K562 (cell line): Measurements from ENCODE around the gene SP6. TPM values are rescaled to one million over a fixed set of nuclear protein-coding genes. Genes with fewer than 3 reads are reported as not detected.

Experiments used
- ATAC-seq: fragments of 200-7000 bp; cut with Tn5 transposase; 3 replicates; pipeline ENCODE4 v1.9.1; 2020; ENCODE audit warnings: moderate library complexity
- BruUV-seq: library from RNA; stranded (reverse); fragments of 400-500 nt; replicated peaks from 2 replicates; lab custom pipeline; 2021; lab: Mats Ljungman, UMichigan
- CTCF ChIA-PET: fragments of 300-600 bp; formaldehyde crosslinking; extraction: SDS; loops from one replicate; lab custom pipeline; 2021; ENCODE audit warnings: low intra/inter-chr PET ratio; lab: Yijun Ruan, JAX
- POLR2A ChIA-PET: fragments of 300-600, 350-650 bp; sonication (Branson Sonifier 250); formaldehyde crosslinking; extraction: SDS; loops from one replicate; lab custom pipeline; 2021; ENCODE audit warnings: antibody characterized with exemption, inconsistent platforms; lab: Yijun Ruan, JAX
- DNase-seq, 4 experiments: peaks; one replicate each; pipeline versions ENCODE4 v3.0.0 to v3.0.0-alpha.2; 2011 to 2018; ENCODE audit warnings: low spot score in 3 of 4, mixed read lengths in 3 of 4; ENCODE audit errors: extremely low read depth in 1 of 4
- FAIRE-seq: peaks from 2 replicates; lab custom pipeline; 2011; peaks lifted over from hg19 to GRCh38; lab: Jason Lieb, UNC
- H2AFZ ChIP-seq: 2 replicates; pipeline ENCODE4 v1.6.0; 2011; ENCODE audit warnings: low read depth, low read length, control low read depth, inconsistent platforms
- H3K27ac ChIP-seq: fragments of 200-600 bp; 3 replicates; pipeline ENCODE4 v1.8.0; 2011; ENCODE audit warnings: low read depth, mild to moderate bottlenecking, control low read depth, inconsistent platforms, low read length, moderate library complexity, mixed read lengths; ENCODE audit errors: extremely low read depth
- H3K27me3 ChIP-seq, 2 experiments: fragments of 300-600 bp in 1 of 2; 2 replicates in 1 of 2; 3 replicates in 1 of 2; pipeline versions ENCODE4 v1.6.0 to v1.8.0; 2011; ENCODE audit warnings: inconsistent platforms in 2 of 2, low read length in 2 of 2, mild to moderate bottlenecking in 1 of 2, mixed read lengths in 1 of 2, moderate library complexity in 1 of 2; ENCODE audit not compliant: control insufficient read depth in 2 of 2, insufficient read depth in 2 of 2
- H3K36me3 ChIP-seq: fragments of 300-600 bp; 3 replicates; pipeline ENCODE4 v1.8.0; 2011; ENCODE audit warnings: mild to moderate bottlenecking, low read length, inconsistent platforms; ENCODE audit not compliant: control insufficient read depth, insufficient read depth
- H3K4me1 ChIP-seq, 2 experiments: fragments of 200-600 bp in 1 of 2; replicated peaks in 1 of 2; 2 replicates in 1 of 2; 3 replicates in 1 of 2; pipeline versions ENCODE4 v1.5.1 to v1.8.0; 2011; ENCODE audit warnings: inconsistent platforms in 2 of 2, low read length in 2 of 2, mild to moderate bottlenecking in 1 of 2, mixed read lengths in 1 of 2, moderate library complexity in 1 of 2; ENCODE audit not compliant: control insufficient read depth in 2 of 2, insufficient read depth in 2 of 2
- H3K4me2 ChIP-seq: 2 replicates; pipeline ENCODE4 v1.6.1; 2011; ENCODE audit warnings: low read length, control low read depth, inconsistent platforms, mixed read lengths; ENCODE audit not compliant: insufficient read depth
- H3K4me3 ChIP-seq: fragments of 200-600 bp; sonication (generic), shearing (Covaris generic); 2 replicates; pipeline ENCODE4 v1.5.1; 2016; ENCODE audit warnings: control low read depth, inconsistent platforms
- H3K79me2 ChIP-seq: fragments of 200-600 bp; 3 replicates; pipeline ENCODE4 v1.8.0; 2011; ENCODE audit warnings: low read length, inconsistent platforms; ENCODE audit not compliant: control insufficient read depth, insufficient read depth
- H3K9ac ChIP-seq, 2 experiments: 2 replicates each; pipeline versions ENCODE4 v1.6.0 to v1.6.1; 2011; ENCODE audit warnings: low read depth in 2 of 2, low read length in 2 of 2, control low read depth in 1 of 2, inconsistent platforms in 1 of 2, mild to moderate bottlenecking in 1 of 2, mixed read lengths in 1 of 2; ENCODE audit not compliant: insufficient read depth in 1 of 2
- H3K9me1 ChIP-seq: one replicate; pipeline ENCODE4 v1.6.0; 2011; ENCODE audit warnings: inconsistent platforms, mild to moderate bottlenecking, low read length, moderate library complexity; ENCODE audit not compliant: control insufficient read depth, insufficient read depth
- H3K9me3 ChIP-seq: replicated peaks from 2 replicates; pipeline ENCODE4 v1.5.1; 2011; ENCODE audit warnings: low read depth, low read length, inconsistent platforms; ENCODE audit not compliant: control insufficient read depth, insufficient read depth
- H4K20me1 ChIP-seq: replicated peaks from 2 replicates; pipeline ENCODE4 v1.6.1; 2011; ENCODE audit warnings: low read length, inconsistent platforms, mixed read lengths; ENCODE audit not compliant: control insufficient read depth, insufficient read depth
- CTBP1 ChIP-seq: fragments of 450-650 bp; IDR thresholded peaks from 2 replicates; pipeline ENCODE4 v1.6.1; 2016; ENCODE audit warnings: borderline replicate concordance
- JUND ChIP-seq, 2 experiments: IDR thresholded peaks; 2 replicates in 1 of 2; 3 replicates in 1 of 2; pipeline ENCODE4 v1.6.1; 2011; ENCODE audit warnings: borderline replicate concordance in 2 of 2, low read depth in 2 of 2, low read length in 2 of 2, improper control_type of control experiment in 1 of 2, missing biosample characterization in 1 of 2, missing genetic modification characterization in 1 of 2, missing genetic modification reagents in 1 of 2
- SRSF1 ChIP-seq: fragments of 200-400 bp; formaldehyde crosslinking; IDR thresholded peaks from 2 replicates; pipeline ENCODE4 v1.6.1; 2017; ENCODE audit warnings: mild to moderate bottlenecking, low read depth, low read length, moderate library complexity
- ZNF263 ChIP-seq: sonication (generic); formaldehyde crosslinking; IDR thresholded peaks from 2 replicates; pipeline ENCODE4 v1.8.0; 2022; ENCODE audit warnings: mild to moderate bottlenecking, missing genetic modification reagents, borderline replicate concordance
- WGBS: fragments of 100-300 bp; shearing (Covaris generic); methylation state at CpG from one replicate; pipeline ENCODE4 v1.1.6; 2016; ENCODE audit warnings: low coverage, mixed read lengths; ENCODE audit not compliant: insufficient coverage; ENCODE audit errors: missing lambda C conversion rate; 5-methylcytosine and 5-hydroxymethylcytosine counted together
- in situ Hi-C: fragments of 300-500 bp; cut with MboI; formaldehyde crosslinking; loops from 4 replicates; pipeline ENCODE4 v1.15.0; 2018; ENCODE audit warnings: inconsistent platforms, mixed read lengths
- intact Hi-C: fragments of 100-400 bp; cut with micrococcal nuclease; formaldehyde crosslinking; loops from 2 replicates; pipeline ENCODE4 v1.14.2; 2022
- polyA plus RNA-seq, 8 experiments: library from polyadenylated mRNA; depleted of rRNA in 4 of 8; stranded (reverse) in 5 of 8; unstranded in 3 of 8; fragments of >200 nt; fragmentation: Nextera tagmentation in 2 of 8; fragmentation: Illumina TruSeq in 1 of 8; extraction: Ambion mirVana in 2 of 8; extraction: Trizol in 1 of 8; gene quantifications; 2 replicates each; pipeline versions ENCODE4 v1.2.1 to v1.2.3, GENCODE V29; 2011 to 2014; ENCODE audit warnings: inconsistent platforms in 1 of 8, missing spikeins in 1 of 8
- total RNA-seq, 7 experiments: library from RNA; depleted of rRNA in 6 of 7; stranded (reverse); fragments of >200 nt in 6 of 7; fragmentation: Illumina TruSeq in 2 of 7; extraction: Trizol in 2 of 7; gene quantifications; 2 replicates each; pipeline versions ENCODE4 v1.2.1 to v1.2.3, GENCODE V29; 2011 to 2021; ENCODE audit warnings: low replicate concordance in 1 of 7
- TF ChIP-seq, protein P1 (sequence below): IDR thresholded peaks from 3 replicates; pipeline ENCODE4 v1.6.1; 2011; ENCODE audit warnings: borderline replicate concordance, mild to moderate bottlenecking, moderate library complexity; ENCODE audit not compliant: insufficient read length; ENCODE audit errors: extremely low read depth

SP6 gene
- total and polyA plus RNA-seq, 9 of the 15 experiments (the other 6 are each of a cell fraction or from before 2014, with no cell fraction given) = 0.11 to 7.9 (median 2.2) TPM

DNA sequence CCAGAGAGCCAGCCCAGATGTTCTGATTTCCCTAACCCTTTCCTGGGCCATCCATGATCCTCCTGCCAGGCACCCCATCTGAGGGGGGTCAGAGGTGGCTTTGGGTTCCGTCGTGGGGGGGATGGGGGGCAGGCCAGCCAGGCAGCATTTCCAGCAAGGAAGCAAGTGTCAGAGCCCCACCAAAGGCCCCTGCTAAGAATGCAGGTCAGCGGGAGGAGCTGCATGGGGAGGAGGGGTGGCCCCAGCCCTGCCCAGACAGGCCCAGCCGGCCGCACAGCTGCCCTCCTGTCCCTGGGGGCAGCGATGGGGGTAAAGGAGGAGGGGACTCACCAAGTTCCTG, 7.6 kb downstream of the SP6 start:
- no peak for FAIRE-seq
- intact Hi-C loops (loop anchor here (1.0 to 10.0 kb wide), 2 partner anchors 47 to 291 kb away; no protein-coding TSS in a partner anchor), in situ Hi-C loops (loop anchor here (5.0 kb wide), 2 partner anchors 49 to 174 kb away; no protein-coding TSS in a partner anchor)
- Histone ChIP-seq H3K4me3 (no peak overlapping the region), H2AFZ (no peak overlapping the region), H3K36me3 (peaks cover 9% of the 10 kb centered on the region; the same call in 2 of the 3 replicates), H3K9ac (peak overlapping the region in 1 of 2 experiments; percentile 21; a peak in 2 of 4 replicates), H3K27ac (no peak overlapping the region), H3K9me1 (no peaks in the 10 kb centered on the region), H4K20me1 (no peaks in the 10 kb centered on the region), H3K79me2 (peaks cover 12% of the 10 kb centered on the region), H3K27me3 (no peaks in the 10 kb centered on the region), H3K4me1 (peaks cover 33 to 59% of the 10 kb centered on the region in 2 experiments), H3K4me2 (no peak overlapping the region), H3K9me3 (no peaks in the 10 kb centered on the region)
- DNase-seq = no peak
- TF ChIP-seq, protein P1, sequence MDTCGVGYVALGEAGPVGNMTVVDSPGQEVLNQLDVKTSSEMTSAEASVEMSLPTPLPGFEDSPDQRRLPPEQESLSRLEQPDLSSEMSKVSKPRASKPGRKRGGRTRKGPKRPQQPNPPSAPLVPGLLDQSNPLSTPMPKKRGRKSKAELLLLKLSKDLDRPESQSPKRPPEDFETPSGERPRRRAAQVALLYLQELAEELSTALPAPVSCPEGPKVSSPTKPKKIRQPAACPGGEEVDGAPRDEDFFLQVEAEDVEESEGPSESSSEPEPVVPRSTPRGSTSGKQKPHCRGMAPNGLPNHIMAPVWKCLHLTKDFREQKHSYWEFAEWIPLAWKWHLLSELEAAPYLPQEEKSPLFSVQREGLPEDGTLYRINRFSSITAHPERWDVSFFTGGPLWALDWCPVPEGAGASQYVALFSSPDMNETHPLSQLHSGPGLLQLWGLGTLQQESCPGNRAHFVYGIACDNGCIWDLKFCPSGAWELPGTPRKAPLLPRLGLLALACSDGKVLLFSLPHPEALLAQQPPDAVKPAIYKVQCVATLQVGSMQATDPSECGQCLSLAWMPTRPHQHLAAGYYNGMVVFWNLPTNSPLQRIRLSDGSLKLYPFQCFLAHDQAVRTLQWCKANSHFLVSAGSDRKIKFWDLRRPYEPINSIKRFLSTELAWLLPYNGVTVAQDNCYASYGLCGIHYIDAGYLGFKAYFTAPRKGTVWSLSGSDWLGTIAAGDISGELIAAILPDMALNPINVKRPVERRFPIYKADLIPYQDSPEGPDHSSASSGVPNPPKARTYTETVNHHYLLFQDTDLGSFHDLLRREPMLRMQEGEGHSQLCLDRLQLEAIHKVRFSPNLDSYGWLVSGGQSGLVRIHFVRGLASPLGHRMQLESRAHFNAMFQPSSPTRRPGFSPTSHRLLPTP = no peak
- TF ChIP-seq SRSF1 (no peak), JUND (IDR thresholded peaks at IDR 0.05; ENCODE audit: borderline replicate concordance, low read depth, low read length) (no peak), JUND (tag; IDR thresholded peaks at IDR 0.05; ENCODE audit: borderline replicate concordance, low read depth, low read length) (no peak), CTBP1 (0 out of 2 replicates have a peak, but pooled peaks have one; percentile 3), ZNF263 (peak; percentile 50; the same call in 1 of the 2 replicates)
- POLR2A ChIA-PET = interaction anchor here (0.7 to 2.6 kb wide), 5 partner anchors 41 to 88 kb away, joined by 3 to 18 read pairs (median 5); partner anchors contain the start of gene SP2
- CTCF ChIA-PET = interaction anchor here (2.4 to 5.9 kb wide), 3 partner anchors 46 to 175 kb away, joined by 10 to 171 read pairs (median 26); no protein-coding TSS in a partner anchor
- no TSS peak for BruUV-seq
- no peak for ATAC-seq
- WGBS = 46% methylated on average over 6 of the region's 6 CpGs
